ENCODE results near the gene DNAH3. TPM values are rescaled to one million over a fixed set of nuclear protein-coding genes. Genes with fewer than 3 reads are reported as not detected.

The DNAH3 gene
- total and polyA plus RNA-seq, 2 of the 13 experiments (the other 11 are each of a cell fraction or from before 2014, with no cell fraction given), result 0.07 to 0.08 TPM

DNA sequence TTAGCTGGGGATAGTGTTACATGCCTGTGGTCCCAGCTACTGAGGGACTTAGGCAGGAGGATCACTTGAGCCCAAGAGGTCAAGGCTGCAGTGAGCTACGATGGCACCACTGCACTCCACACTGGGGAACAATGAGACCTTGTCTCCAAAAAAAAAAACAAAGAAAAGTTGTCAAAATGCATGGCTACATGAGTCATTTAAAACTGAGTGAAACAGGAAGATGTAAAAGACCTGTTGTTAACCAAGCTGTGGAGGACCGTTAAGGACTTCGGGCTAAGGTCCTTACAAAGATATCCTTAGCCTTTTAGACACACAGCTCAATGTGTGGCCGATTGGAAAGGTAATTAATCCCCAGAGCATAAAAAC lies 35.7 kb upstream of the DNAH3 start (continued):
- peak; percentile 56; the same call in 1 of the 2 replicates for TF ChIP-seq HNF4G (IDR thresholded peaks at IDR 0.05; ENCODE audit: borderline replicate concordance, low read depth, low read length)
- TF ChIP-seq HNF4G (CRISPR knock-in tag; IDR thresholded peaks at IDR 0.05; ENCODE audit: borderline replicate concordance, low read depth), result no peak; the same call in 1 of the 2 replicates
- TF ChIP-seq, protein P1, sequence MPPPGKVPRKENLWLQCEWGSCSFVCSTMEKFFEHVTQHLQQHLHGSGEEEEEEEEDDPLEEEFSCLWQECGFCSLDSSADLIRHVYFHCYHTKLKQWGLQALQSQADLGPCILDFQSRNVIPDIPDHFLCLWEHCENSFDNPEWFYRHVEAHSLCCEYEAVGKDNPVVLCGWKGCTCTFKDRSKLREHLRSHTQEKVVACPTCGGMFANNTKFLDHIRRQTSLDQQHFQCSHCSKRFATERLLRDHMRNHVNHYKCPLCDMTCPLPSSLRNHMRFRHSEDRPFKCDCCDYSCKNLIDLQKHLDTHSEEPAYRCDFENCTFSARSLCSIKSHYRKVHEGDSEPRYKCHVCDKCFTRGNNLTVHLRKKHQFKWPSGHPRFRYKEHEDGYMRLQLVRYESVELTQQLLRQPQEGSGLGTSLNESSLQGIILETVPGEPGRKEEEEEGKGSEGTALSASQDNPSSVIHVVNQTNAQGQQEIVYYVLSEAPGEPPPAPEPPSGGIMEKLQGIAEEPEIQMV (CRISPR knock-in tag; IDR thresholded peaks at IDR 0.05; ENCODE audit: low read depth), result no peak
- TF ChIP-seq ZMAT3 (CRISPR knock-in tag; conservative IDR thresholded peaks at IDR 0.05), result peak; percentile 60; the same call in 1 of the 2 replicates
- peak; percentile 93 for TF ChIP-seq RCOR2 (CRISPR knock-in tag; IDR thresholded peaks at IDR 0.05)
- 0 out of 2 replicates have a peak, but pooled peaks have one; percentile 33 for TF ChIP-seq MYC (CRISPR knock-in tag; IDR thresholded peaks at IDR 0.05; ENCODE audit: borderline replicate concordance)
- peak; percentile 75 for TF ChIP-seq NCOA2 (CRISPR knock-in tag; IDR thresholded peaks at IDR 0.05)
- no peak for TF ChIP-seq NR3C1 (CRISPR knock-in tag; IDR thresholded peaks at IDR 0.05)
- peak; percentile 17; the same call in 1 of the 2 replicates for TF ChIP-seq ZNF816 (CRISPR knock-in tag; IDR thresholded peaks at IDR 0.05; ENCODE audit: borderline replicate concordance)
- TF ChIP-seq KDM1A (CRISPR knock-in tag; IDR thresholded peaks at IDR 0.05), result peak; percentile 69
- peak; percentile 93; the same call in 1 of the 2 replicates for TF ChIP-seq SIX1 (CRISPR knock-in tag; IDR thresholded peaks at IDR 0.05; ENCODE audit: borderline replicate concordance)
- TF ChIP-seq TEAD3 (CRISPR knock-in tag; optimal IDR thresholded peaks at IDR 0.05; ENCODE audit: borderline replicate concordance), result peak; percentile 54
- TF ChIP-seq FOXK1 (CRISPR knock-in tag; IDR thresholded peaks at IDR 0.05; ENCODE audit: borderline replicate concordance, low read depth), result peak; percentile 66; the same call in 1 of the 2 replicates
- peak; percentile 91; the same call in 1 of the 2 replicates for TF ChIP-seq RXRA (CRISPR knock-in tag; IDR thresholded peaks at IDR 0.05)

Data from HepG2 (cell line).